Adipose tissue (tissue), 3 donors: Measurements from ENCODE around the gene DRC7. TPM values are rescaled to one million over a fixed set of nuclear protein-coding genes. Genes with fewer than 3 reads are reported as not detected.
"Not testable (repeated sequence)": the region's sequence is repeated elsewhere in the genome, so short reads cannot be mapped to it uniquely, and the experiment has no call there.

ENCODE experiments used
- H3K27ac ChIP-seq: one replicate; pipeline ENCODE4 v1.5.1; 2013; ENCODE audit warnings: low read depth, low read length
- WGBS, 3 donors: extraction: QIAGEN DNeasy Blood & Tissue Kit; methylation state at CpG; one replicate each; pipeline ENCODE4 v1.1.7; 2013; 5-methylcytosine and 5-hydroxymethylcytosine counted together
- polyA plus RNA-seq, 3 donors: library from polyadenylated mRNA; stranded (reverse); fragments of 200-250 nt; gene quantifications; one replicate each; pipeline ENCODE4 v1.2.3, GENCODE V29; 2013
- donor health status: healthy with polysubstance abuse.
- donor health status: Bipolar disorder and iron deficiency.
- donor health status: healthy.

Gene DRC7
- polyA plus RNA-seq, 3 donors: 0.18 to 0.24 TPM; not detected in 1

- no peak overlapping the region for H3K27ac ChIP-seq
- 75 to 89% (median 79%) methylated on average over 15 of the region's 15 CpGs for WGBS, 3 donors
Observed at GRCh38 chr16:57762365-57763040, 67.9 kb downstream of the DRC7 start.

GRCh38 chr16:57763285-57764005 lies 68.8 kb downstream of the DRC7 start:
- no peak overlapping the region for H3K27ac ChIP-seq
- WGBS, 3 donors: 85 to 95% (median 90%) methylated on average over 13 to 14 of the region's 14 CpGs

DNA sequence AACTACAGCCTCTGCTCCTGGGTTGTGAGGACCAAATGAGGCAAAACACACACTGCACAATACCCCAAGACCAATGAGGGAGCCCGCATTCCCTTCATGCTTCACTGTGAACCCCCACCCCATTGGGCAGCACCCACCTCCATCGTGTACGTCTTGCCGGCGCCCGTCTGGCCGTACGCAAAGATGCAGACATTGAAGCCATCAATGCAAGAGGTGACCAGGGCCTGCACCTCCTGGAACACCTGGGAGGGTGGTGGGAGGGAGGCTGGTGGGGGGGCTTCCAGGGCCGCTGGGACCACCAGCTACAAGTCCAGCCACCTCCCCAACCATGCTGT lies 69.4 kb downstream of the DRC7 start:
- H3K27ac ChIP-seq: no peak overlapping the region
- WGBS, 3 donors: 94% methylated on average over 8 to 9 of the region's 9 CpGs

DNA sequence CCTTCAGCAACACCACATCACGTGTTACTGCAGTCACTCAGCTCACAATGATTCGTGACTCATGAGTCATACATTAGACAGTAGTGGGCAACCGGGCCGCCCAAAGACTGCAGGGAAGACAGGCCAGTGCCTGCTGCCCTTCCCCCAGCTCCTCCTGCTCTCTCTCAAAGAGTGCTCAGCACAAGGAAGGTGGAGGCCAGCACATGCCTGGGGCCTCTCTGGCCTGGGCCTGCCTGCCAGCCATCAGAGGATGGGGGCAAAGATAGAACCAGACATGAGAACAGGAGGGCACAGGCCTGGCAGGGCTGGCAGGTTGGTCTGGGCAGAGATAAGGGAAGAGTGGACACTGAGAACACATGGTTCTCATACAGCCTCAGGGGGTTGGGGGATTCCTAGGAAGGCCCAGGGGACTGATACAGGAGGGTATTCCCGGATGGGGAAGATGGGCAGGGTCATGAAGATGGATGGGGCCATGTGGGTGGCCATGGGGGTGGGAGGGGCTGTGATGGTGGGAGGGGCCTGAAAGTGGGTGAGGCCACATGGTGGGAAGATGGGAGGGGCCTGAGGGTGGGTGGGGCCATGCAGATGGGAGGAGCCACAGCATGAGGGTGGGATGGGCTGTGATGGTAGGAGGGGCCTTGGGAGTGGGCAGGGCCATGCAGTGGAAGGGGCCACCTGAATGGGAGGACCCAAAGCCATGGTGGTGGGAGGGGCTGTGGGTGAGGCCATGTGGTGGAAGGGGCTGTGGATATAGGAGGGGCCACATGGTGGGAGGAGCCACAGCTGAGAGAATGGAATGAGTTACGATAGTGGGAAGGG lies 69.9 kb downstream of the DRC7 start:
- 70 to 76% (median 70%) methylated on average over 6 of the region's 6 CpGs for WGBS, 3 donors
- H3K27ac ChIP-seq: no peak overlapping the region

DNA sequence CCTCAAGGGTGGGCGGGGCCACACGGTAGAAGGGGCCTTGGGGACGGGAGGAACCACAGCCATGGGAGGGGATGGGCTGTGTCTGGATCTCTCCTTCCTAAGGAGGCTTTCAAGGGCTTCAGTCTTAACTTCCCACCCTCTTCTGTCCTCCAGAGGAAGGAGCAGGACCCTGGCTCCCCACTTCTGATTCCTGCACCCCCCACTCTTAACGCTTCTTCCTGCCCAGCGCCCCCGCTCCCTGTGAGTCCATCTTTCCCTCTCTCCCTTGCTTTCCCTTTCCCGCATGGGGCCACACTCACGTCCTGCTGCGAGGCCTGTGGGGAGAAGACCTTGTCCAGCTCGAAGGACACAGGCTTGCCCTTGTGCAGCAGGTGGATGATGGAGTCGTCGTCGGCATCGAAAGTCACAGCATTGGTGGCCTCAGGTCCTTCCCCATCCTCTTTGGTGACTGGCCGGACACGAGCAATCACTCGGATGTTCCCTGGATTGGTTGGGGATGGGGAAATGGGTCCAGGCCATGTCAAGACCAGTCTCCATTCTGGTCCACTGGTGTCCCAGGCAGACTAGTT lies 70.6 kb downstream of the DRC7 start:
- 91 to 95% (median 94%) methylated on average over 15 to 17 of the region's 17 CpGs for WGBS, 3 donors
- no peak overlapping the region for H3K27ac ChIP-seq

DNA sequence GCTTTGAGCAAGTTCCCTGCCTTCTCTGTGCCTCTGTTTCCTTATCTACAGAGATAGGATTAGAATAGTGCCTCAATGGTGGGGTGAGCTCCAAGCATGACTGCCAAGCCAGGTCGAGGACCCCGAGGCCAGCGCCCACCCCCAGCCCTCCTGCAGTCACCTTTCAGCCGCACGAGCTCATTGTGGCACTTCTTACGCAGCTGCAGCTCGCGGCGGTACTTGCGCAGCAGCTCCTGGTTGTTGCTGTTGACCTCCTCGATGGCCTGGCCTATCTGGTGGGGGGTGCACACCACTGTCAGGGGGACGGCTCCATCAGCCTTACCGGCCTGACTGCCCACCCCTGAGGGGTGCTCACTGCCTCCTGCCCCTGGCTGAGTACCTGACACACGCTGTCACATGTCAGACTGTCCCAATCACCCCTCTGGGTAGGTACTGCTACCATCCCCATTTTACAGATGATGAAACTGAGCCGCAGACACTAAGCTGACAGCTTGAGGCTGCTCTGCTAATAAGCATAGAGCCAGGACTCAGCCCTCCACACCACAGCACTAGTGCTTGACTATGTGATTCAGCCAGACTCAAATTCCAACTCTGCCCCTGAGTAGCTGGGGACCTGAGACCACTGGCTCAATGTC lies 72.2 kb downstream of the DRC7 start:
- no peak overlapping the region for H3K27ac ChIP-seq
- WGBS, 3 donors: 92 to 94% (median 93%) methylated on average over 11 to 15 of the region's 15 CpGs

GRCh38 chr16:57769541-57770145 lies 75.0 kb downstream of the DRC7 start:
- H3K27ac ChIP-seq: no peak overlapping the region
- WGBS, 3 donors: 75 to 95% (median 95%) methylated on average over 21 to 22 of the region's 22 CpGs

DNA sequence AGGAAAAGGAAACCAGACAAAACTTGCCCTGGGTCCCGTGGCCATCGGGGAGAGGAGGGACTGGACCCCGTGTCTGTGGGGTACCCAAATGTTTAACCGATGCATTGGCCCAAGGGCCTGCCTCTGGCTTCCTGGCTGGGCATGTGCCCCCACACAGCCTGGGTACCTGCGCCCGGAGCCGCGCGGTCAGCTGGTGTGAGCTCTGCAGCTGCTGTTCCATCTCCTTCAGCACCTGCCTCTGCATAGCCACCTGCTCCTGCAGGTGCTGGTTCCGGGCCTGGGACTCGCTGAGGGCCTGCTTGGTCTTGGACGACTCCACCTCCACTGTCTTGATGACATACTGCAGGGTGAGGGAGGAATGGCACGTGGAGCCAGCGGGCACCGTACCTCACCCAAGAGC lies 75.8 kb downstream of the DRC7 start:
- no peak overlapping the region for H3K27ac ChIP-seq
- whole genome bisulfite sequencing, 3 donors: 84 to 96% (median 94%) methylated on average over 15 of the region's 15 CpGs

GRCh38 chr16:57771141-57771785 lies 76.7 kb downstream of the DRC7 start:
- H3K27ac ChIP-seq: no peak overlapping the region
- WGBS, 3 donors: 87 to 94% (median 94%) methylated on average over 25 to 26 of the region's 26 CpGs

GRCh38 chr16:57773019-57773418 lies 78.4 kb downstream of the DRC7 start:
- no peak overlapping the region for H3K27ac ChIP-seq
- 56 to 85% (median 78%) methylated on average over 11 of the region's 11 CpGs for WGBS, 3 donors

DNA sequence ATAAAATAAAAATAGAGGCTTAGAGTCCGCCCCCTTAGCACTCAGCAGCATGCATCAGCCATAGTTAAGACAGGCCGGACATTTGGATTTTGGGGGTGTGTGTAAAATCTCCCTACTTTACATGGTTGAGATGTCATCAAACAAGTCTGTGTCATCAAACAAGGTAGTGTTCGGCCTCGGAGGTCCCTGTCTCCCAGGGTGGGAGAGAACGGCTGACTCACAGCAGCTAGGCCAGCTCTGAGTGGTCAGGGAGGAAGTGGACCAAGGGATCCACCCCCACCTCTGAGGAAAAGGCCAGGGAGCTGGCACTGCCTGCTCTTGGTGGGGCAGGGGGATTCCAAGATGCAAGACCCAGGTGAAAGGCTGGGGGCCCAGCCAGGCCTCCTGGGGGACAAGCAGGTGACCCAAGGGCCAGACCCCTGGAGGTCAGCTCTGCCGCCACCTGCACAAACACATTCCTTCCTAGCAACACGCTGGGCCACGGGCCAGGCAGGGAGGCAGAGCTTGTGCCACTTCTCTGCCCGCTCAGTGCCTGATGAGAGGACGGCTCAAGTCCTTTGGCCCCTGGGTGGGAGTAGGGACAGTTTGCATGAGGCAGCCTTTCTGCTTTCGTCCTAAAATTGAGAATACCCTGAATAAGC lies 79.2 kb downstream of the DRC7 start:
- H3K27ac ChIP-seq: no peak overlapping the region
- 41 to 91% (median 90%) methylated on average over 11 of the region's 11 CpGs for WGBS, 3 donors

DNA sequence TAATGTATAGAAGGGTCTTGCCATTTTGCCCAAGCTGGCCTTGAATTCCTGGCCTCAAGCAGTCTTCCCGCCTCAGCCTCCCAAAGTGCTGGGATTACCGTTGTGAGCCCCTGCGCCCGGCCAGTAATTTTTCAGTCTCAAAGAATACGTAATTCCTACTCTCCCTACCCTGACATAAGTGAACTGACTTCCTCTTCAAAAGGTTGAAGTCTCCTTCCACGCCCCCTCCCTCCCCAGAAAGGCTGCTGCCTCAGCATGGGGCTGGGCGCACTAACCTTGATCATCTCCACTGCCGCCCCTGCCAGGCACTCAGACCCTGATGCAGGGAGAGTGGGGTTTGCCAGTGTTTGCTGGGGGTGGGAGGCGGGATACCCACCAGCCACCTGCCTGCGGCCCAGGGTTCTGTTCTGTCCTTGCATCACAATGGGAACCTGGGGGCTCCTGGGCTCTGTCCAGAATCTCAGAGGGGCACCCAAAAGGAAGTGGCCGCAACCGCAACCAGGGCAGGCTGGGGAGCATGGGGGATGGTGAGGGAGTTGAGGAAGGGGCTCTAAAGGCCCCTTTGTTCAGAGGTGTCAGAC lies 80.2 kb downstream of the DRC7 start:
- H3K27ac ChIP-seq: no peak overlapping the region
- 83 to 89% (median 89%) methylated on average over 12 of the region's 12 CpGs for WGBS, 3 donors

DNA sequence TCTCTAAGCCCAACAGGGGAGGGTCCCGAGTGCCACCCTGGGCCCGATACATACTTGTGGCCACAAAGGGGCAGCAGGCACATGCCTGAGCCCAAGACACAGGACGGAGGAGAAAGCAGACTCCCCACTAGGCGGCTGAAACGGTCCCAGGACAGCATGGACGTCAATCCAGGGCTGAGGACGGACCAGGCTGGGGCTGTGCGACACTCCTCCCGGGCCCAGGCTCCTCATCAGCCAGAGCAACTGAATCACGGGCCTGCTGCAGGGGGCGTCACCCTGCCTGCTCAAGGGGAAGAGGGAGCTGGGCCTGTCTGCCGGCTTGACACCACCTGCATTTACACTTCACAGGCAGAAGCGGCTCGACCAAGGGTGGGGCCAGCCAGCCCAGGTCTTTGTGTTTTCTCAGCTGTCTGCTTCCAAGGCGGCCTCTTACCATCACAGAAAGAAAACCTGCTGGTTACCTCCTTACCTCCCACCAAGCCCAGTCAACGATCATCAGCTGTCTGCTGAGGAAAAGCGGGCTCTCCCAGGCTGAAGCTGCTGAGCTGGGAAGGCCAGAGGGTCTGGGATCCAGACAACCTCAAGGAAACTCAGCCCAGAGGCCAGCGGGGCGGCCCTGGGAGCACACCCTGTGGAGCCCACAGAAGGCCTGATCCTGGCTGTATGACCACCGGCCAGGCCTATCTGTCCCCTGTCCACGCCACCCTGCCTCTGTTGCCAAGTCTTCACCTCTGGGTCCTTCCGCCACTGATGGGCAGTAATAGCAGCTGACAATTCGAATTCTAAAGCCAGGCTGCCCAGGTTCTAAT lies 81.3 kb downstream of the DRC7 start:
- no peak overlapping the region for H3K27ac ChIP-seq
- 78 to 80% (median 79%) methylated on average over 23 of the region's 23 CpGs for WGBS, 3 donors

GRCh38 chr16:57778658-57779057 lies 84.1 kb downstream of the DRC7 start:
- 91 to 92% (median 92%) methylated on average over 5 of the region's 5 CpGs for WGBS, 3 donors

DNA sequence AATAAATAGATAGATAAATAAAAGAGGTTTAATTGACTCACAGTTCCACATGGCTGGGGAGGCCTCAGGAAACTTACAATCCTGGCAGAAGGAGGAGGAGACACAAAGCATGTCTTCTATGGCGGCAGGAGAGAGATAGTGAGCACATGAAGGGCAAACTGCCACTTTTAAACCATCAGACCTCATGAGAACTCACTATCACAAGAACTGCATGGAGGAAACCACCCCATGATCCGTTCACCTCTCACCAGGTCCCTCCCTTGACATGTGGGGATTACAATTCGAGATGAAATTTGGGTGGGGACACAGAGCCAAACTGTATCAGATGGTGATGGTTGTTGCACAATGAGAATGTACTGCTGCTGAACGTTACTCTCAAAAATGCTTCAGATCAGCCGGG lies 85.2 kb downstream of the DRC7 start:
- not testable (repeated sequence) for H3K27ac ChIP-seq
- 83 to 93% (median 88%) methylated on average over 5 of the region's 5 CpGs for WGBS, 3 donors

More at GRCh38 chr16:57778658-57779057, 84.1 kb downstream of the DRC7 start:
- no peak overlapping the region for H3K27ac ChIP-seq

GRCh38 chr16:57781349-57781740 lies 86.7 kb downstream of the DRC7 start:
- WGBS, 3 donors: 44 to 93% (median 84%) methylated on average over 1 of the region's 1 CpG
- no peak overlapping the region for H3K27ac ChIP-seq
